Endothelial cell (in vitro differentiated cells): ENCODE data around the gene PRDM11. TPM values are rescaled to one million over a fixed set of nuclear protein-coding genes. Genes with fewer than 3 reads are reported as not detected.

Experiments used
- DNase-seq: peaks from one replicate; pipeline ENCODE4 v3.0.0; 2021; ENCODE audit warnings: low spot score
- H3K27ac Mint-ChIP-seq: one replicate; pipeline ENCODE4 v1.8.0; 2021; ENCODE audit warnings: mixed read lengths, inconsistent platforms; ENCODE audit not compliant: unreplicated experiment
- H3K27me3 Mint-ChIP-seq: one replicate; pipeline ENCODE4 v1.8.0; 2021; ENCODE audit warnings: mild to moderate bottlenecking, moderate library complexity, mixed read lengths, inconsistent platforms; ENCODE audit not compliant: unreplicated experiment
- H3K36me3 Mint-ChIP-seq: one replicate; pipeline ENCODE4 v1.8.0; 2021; ENCODE audit warnings: mild to moderate bottlenecking, low read depth, mixed read lengths, inconsistent platforms; ENCODE audit not compliant: unreplicated experiment
- H3K4me1 Mint-ChIP-seq: one replicate; pipeline ENCODE4 v1.8.0; 2021; ENCODE audit warnings: mild to moderate bottlenecking, mixed read lengths, inconsistent platforms; ENCODE audit not compliant: unreplicated experiment
- H3K4me3 Mint-ChIP-seq: one replicate; pipeline ENCODE4 v1.8.0; 2021; ENCODE audit warnings: mild to moderate bottlenecking, mixed read lengths, inconsistent platforms; ENCODE audit not compliant: unreplicated experiment
- H3K9me3 Mint-ChIP-seq: one replicate; pipeline ENCODE4 v1.8.0; 2021; ENCODE audit warnings: mixed read lengths, inconsistent platforms; ENCODE audit not compliant: unreplicated experiment
- CTCF ChIP-seq: fragments of 200-600 bp; sonication (generic); IDR thresholded peaks from one replicate; pipeline ENCODE4 v1.5.0; 2021; ENCODE audit warnings: antibody characterized with exemption; ENCODE audit not compliant: unreplicated experiment
- total RNA-seq: library from RNA; stranded (reverse); fragmentation: NEBNext Ultra II Directional; extraction: Animal tissue kit (Norgen Biotek cat#: 25700); gene quantifications from one replicate; pipeline ENCODE4 v1.2.1, GENCODE V29; 2021; ENCODE audit not compliant: unreplicated experiment

Gene PRDM11
- total RNA-seq, 1 donor from 2014 or later = 16.0 TPM

GRCh38 chr11:45258982-45259530, 112.6 kb downstream of the PRDM11 start:
- no peaks in the 10 kb centered on the region for H3K9me3 Mint-ChIP-seq
- peaks cover 5% of the 10 kb centered on the region for H3K27me3 Mint-ChIP-seq
- TF ChIP-seq CTCF = no peak
- H3K4me3 Mint-ChIP-seq = no peak overlapping the region
- H3K36me3 Mint-ChIP-seq = no peaks in the 10 kb centered on the region
- DNase-seq = no peak
- H3K4me1 Mint-ChIP-seq = peaks cover 11% of the 10 kb centered on the region
- no peak overlapping the region for H3K27ac Mint-ChIP-seq

GRCh38 chr11:45259592-45259991, 113.2 kb downstream of the PRDM11 start:
- Mint-ChIP-seq H3K9me3 (no peaks in the 10 kb centered on the region), H3K4me3 (no peak overlapping the region), H3K27ac (no peak overlapping the region), H3K4me1 (peaks cover 11% of the 10 kb centered on the region), H3K27me3 (peaks cover 5% of the 10 kb centered on the region), H3K36me3 (no peaks in the 10 kb centered on the region)
- no peak for TF ChIP-seq CTCF
- no peak for DNase-seq

- H3K27ac Mint-ChIP-seq = no peak overlapping the region
Observed at GRCh38 chr11:45260071-45260470, 113.6 kb downstream of the PRDM11 start.

GRCh38 chr11:45262900-45263299, 116.5 kb downstream of the PRDM11 start:
- Mint-ChIP-seq H3K4me3 (no peak overlapping the region), H3K9me3 (no peaks in the 10 kb centered on the region), H3K4me1 (peaks cover 3% of the 10 kb centered on the region), H3K36me3 (no peaks in the 10 kb centered on the region), H3K27me3 (peaks cover 5% of the 10 kb centered on the region), H3K27ac (no peak overlapping the region)
- no peak for DNase-seq
- no peak for TF ChIP-seq CTCF

More at GRCh38 chr11:45260071-45260470, 113.6 kb downstream of the PRDM11 start:
- Mint-ChIP-seq H3K9me3 (no peaks in the 10 kb centered on the region), H3K27me3 (peaks cover 5% of the 10 kb centered on the region), H3K4me3 (no peak overlapping the region), H3K36me3 (no peaks in the 10 kb centered on the region), H3K4me1 (peaks cover 11% of the 10 kb centered on the region)
- no peak for DNase-seq
- no peak for TF ChIP-seq CTCF

- no peaks in the 10 kb centered on the region for H3K9me3 Mint-ChIP-seq
- H3K36me3 Mint-ChIP-seq = no peaks in the 10 kb centered on the region
- H3K4me1 Mint-ChIP-seq = no peaks in the 10 kb centered on the region
- no peak overlapping the region for H3K4me3 Mint-ChIP-seq
- DNase-seq = no peak
- H3K27ac Mint-ChIP-seq = no peak overlapping the region
- H3K27me3 Mint-ChIP-seq = peaks cover 2% of the 10 kb centered on the region
- no peak for TF ChIP-seq CTCF
Observed at GRCh38 chr11:45263773-45264172, 117.3 kb downstream of the PRDM11 start.
